ENCODE results near the gene DUSP1. TPM values are rescaled to one million over a fixed set of nuclear protein-coding genes. Genes with fewer than 3 reads are reported as not detected.

DUSP1 gene
- total and polyA plus RNA-seq, 2 of the 13 experiments (the other 11 are each of a cell fraction or from before 2014, with no cell fraction given), result 27.1 to 55.5 TPM

DNA sequence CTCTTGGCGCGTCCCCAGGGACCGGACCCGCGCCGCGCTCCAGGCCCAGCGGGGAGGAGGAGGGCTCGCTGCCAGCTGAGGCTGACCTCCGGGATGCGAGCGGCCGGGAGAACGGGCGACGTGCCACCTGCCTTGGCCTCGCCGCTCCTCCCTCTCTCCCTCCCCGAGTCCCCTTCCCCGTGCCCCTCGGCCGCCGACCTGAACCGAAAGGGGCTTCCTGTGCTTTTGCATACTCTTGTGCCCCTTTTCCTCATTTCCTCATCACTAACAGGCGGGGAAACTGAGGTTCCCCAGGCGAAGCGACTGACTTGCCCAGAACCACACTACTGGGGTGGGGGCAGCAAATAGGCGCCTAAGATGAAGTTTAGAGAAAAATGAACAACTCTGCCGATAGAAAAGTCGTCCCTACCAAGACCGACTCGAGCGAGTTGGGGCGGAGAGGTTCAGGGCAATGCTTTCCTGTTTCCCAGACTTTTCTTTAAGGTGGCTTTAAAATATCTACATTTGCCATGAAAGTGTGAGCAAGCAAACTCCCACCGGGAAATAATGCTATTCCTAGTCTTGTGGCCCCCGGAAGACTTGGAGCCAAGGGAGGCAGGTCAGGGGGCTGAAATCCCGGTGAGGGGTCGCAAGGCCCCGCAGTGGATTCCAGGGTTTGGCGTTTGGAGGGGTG lies 580 bp upstream of the DUSP1 start (continued):
- TF ChIP-seq, protein P1, sequence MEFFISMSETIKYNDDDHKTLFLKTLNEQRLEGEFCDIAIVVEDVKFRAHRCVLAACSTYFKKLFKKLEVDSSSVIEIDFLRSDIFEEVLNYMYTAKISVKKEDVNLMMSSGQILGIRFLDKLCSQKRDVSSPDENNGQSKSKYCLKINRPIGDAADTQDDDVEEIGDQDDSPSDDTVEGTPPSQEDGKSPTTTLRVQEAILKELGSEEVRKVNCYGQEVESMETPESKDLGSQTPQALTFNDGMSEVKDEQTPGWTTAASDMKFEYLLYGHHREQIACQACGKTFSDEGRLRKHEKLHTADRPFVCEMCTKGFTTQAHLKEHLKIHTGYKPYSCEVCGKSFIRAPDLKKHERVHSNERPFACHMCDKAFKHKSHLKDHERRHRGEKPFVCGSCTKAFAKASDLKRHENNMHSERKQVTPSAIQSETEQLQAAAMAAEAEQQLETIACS (CRISPR knock-in tag; IDR thresholded peaks at IDR 0.05), result peak; percentile 63; the same call in 1 of the 2 replicates
- TF ChIP-seq ZNF879 (CRISPR knock-in tag; IDR thresholded peaks at IDR 0.05) (no peak), HOXA5 (CRISPR knock-in tag; IDR thresholded peaks at IDR 0.05) (0 out of 2 replicates have a peak, but pooled peaks have one; percentile 1), YEATS4 (CRISPR knock-in tag; IDR thresholded peaks at IDR 0.05; ENCODE audit: borderline replicate concordance) (0 out of 2 replicates have a peak, but pooled peaks have one; percentile 14), ARHGAP35 (CRISPR knock-in tag; IDR thresholded peaks at IDR 0.05; ENCODE audit: borderline replicate concordance) (no peak), ZFX (CRISPR knock-in tag; IDR thresholded peaks at IDR 0.05; ENCODE audit: low read depth) (peak; percentile 84; the same call in 1 of the 2 replicates), HNRNPK (IDR thresholded peaks at IDR 0.05; ENCODE audit: low read depth, low read length, poor library complexity, severe bottlenecking) (peak; percentile 92), FOXO1 (CRISPR knock-in tag; IDR thresholded peaks at IDR 0.05) (0 out of 2 replicates have a peak, but pooled peaks have one; percentile 0), ZNF703 (CRISPR knock-in tag; IDR thresholded peaks at IDR 0.05; ENCODE audit: borderline replicate concordance) (no peak), GTF3A (CRISPR knock-in tag; conservative IDR thresholded peaks at IDR 0.05) (peak; percentile 64; the same call in 1 of the 2 replicates), STAG1 (CRISPR knock-in tag; IDR thresholded peaks at IDR 0.05) (peak; percentile 17; the same call in 1 of the 2 replicates), SSRP1 (CRISPR knock-in tag; IDR thresholded peaks at IDR 0.05) (0 out of 2 replicates have a peak, but pooled peaks have one; percentile 1), WIZ (CRISPR knock-in tag; IDR thresholded peaks at IDR 0.05) (no peak), ZNF556 (CRISPR knock-in tag; IDR thresholded peaks at IDR 0.05; ENCODE audit: borderline replicate concordance) (0 out of 2 replicates have a peak, but pooled peaks have one; percentile 19), ZZZ3 (CRISPR knock-in tag; IDR thresholded peaks at IDR 0.05; ENCODE audit: borderline replicate concordance) (peak; percentile 13; the same call in 1 of the 2 replicates), MTF2 (CRISPR knock-in tag; IDR thresholded peaks at IDR 0.05; ENCODE audit: borderline replicate concordance) (peak; percentile 89; the same call in 1 of the 2 replicates), ZNF263 (CRISPR knock-in tag; IDR thresholded peaks at IDR 0.05) (0 out of 2 replicates have a peak, but pooled peaks have one; percentile 54), ZNF143 (CRISPR knock-in tag; IDR thresholded peaks at IDR 0.05) (no peak), KDM2A (CRISPR knock-in tag; IDR thresholded peaks at IDR 0.05; ENCODE audit: borderline replicate concordance, low read depth) (peak; percentile 8; the same call in 1 of the 2 replicates)
- TF ChIP-seq, protein P2, sequence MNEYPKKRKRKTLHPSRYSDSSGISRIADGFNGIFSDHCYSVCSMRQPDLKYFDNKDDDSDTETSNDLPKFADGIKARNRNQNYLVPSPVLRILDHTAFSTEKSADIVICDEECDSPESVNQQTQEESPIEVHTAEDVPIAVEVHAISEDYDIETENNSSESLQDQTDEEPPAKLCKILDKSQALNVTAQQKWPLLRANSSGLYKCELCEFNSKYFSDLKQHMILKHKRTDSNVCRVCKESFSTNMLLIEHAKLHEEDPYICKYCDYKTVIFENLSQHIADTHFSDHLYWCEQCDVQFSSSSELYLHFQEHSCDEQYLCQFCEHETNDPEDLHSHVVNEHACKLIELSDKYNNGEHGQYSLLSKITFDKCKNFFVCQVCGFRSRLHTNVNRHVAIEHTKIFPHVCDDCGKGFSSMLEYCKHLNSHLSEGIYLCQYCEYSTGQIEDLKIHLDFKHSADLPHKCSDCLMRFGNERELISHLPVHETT (CRISPR knock-in tag; conservative IDR thresholded peaks at IDR 0.05), result 0 out of 2 replicates have a peak, but pooled peaks have one; percentile 35
- TF ChIP-seq, protein P3, sequence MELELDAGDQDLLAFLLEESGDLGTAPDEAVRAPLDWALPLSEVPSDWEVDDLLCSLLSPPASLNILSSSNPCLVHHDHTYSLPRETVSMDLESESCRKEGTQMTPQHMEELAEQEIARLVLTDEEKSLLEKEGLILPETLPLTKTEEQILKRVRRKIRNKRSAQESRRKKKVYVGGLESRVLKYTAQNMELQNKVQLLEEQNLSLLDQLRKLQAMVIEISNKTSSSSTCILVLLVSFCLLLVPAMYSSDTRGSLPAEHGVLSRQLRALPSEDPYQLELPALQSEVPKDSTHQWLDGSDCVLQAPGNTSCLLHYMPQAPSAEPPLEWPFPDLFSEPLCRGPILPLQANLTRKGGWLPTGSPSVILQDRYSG (CRISPR knock-in tag; IDR thresholded peaks at IDR 0.05), result 0 out of 2 replicates have a peak, but pooled peaks have one; percentile 52
- TF ChIP-seq, protein P4, sequence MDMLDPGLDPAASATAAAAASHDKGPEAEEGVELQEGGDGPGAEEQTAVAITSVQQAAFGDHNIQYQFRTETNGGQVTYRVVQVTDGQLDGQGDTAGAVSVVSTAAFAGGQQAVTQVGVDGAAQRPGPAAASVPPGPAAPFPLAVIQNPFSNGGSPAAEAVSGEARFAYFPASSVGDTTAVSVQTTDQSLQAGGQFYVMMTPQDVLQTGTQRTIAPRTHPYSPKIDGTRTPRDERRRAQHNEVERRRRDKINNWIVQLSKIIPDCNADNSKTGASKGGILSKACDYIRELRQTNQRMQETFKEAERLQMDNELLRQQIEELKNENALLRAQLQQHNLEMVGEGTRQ (IDR thresholded peaks at IDR 0.05; ENCODE audit: low read depth, low read length), result no peak
- TF ChIP-seq, protein P4 (CRISPR knock-in tag; IDR thresholded peaks at IDR 0.05; ENCODE audit: borderline replicate concordance), result no peak
